CD14-positive monocyte (primary cell): Measurements from ENCODE around the gene WDR81. TPM values are rescaled to one million over a fixed set of nuclear protein-coding genes. Genes with fewer than 3 reads are reported as not detected.
A peak's percentile ranks its signal among the peaks of the same experiment; 100 is the strongest.

Experiments
- DNase-seq, 3 donors: peaks; one replicate each; pipeline ENCODE4 v3.0.0-alpha.2; 2011 to 2022
- H2AFZ ChIP-seq: 2 replicates; pipeline ENCODE4 v1.6.0; 2012; ENCODE audit warnings: mild to moderate bottlenecking, low read depth, low read length, inconsistent platforms; ENCODE audit not compliant: insufficient read depth, poor library complexity, severe bottlenecking
- H3K27ac ChIP-seq, 2 donors: 1 replicate in 1 of 2; 2 replicates in 1 of 2; pipeline ENCODE4 v1.5.1; 2012 to 2013; ENCODE audit warnings: low read length in 2 of 2, control low read depth in 1 of 2, inconsistent platforms in 1 of 2, low read depth in 1 of 2, mild to moderate bottlenecking in 1 of 2
- H3K27me3 ChIP-seq, 2 donors: one replicate each; pipeline versions ENCODE4 v1.6.0 to v1.6.1; 2011 to 2013; ENCODE audit warnings: low read length in 2 of 2; ENCODE audit not compliant: control insufficient read depth in 2 of 2, insufficient read depth in 2 of 2
- H3K36me3 ChIP-seq, 2 donors: replicated peaks in 1 of 2; 1 replicate in 1 of 2; 2 replicates in 1 of 2; pipeline versions ENCODE4 v1.5.1 to v1.6.1; 2012 to 2013; ENCODE audit warnings: low read length in 2 of 2, control low read depth in 1 of 2, inconsistent platforms in 1 of 2, mild to moderate bottlenecking in 1 of 2; ENCODE audit not compliant: insufficient read depth in 2 of 2, control insufficient read depth in 1 of 2
- H3K4me1 ChIP-seq, 2 donors: 1 replicate in 1 of 2; 2 replicates in 1 of 2; pipeline versions ENCODE4 v1.5.1 to v1.6.1; 2012 to 2013; ENCODE audit warnings: low read length in 2 of 2, control low read depth in 1 of 2, inconsistent platforms in 1 of 2, mild to moderate bottlenecking in 1 of 2, moderate library complexity in 1 of 2; ENCODE audit not compliant: insufficient read depth in 2 of 2, control insufficient read depth in 1 of 2
- H3K4me2 ChIP-seq: replicated peaks from 2 replicates; pipeline ENCODE3; 2012; ENCODE audit warnings: low read length, moderate library complexity, mild to moderate bottlenecking; ENCODE audit not compliant: poor library complexity, severe bottlenecking; ENCODE audit errors: extremely low read depth
- H3K4me3 ChIP-seq, 3 experiments: fragments of 200-600 bp in 1 of 3; sonication (generic) in 1 of 3; replicated peaks in 1 of 3; 1 replicate in 2 of 3; 2 replicates in 1 of 3; pipeline ENCODE4 v1.5.1; 2011 to 2013; ENCODE audit warnings: low read length in 3 of 3, mild to moderate bottlenecking in 3 of 3, control low read depth in 2 of 3, low read depth in 2 of 3, inconsistent platforms in 1 of 3, moderate library complexity in 1 of 3
- H3K79me2 ChIP-seq: 2 replicates; pipeline ENCODE4 v1.6.0; 2012; ENCODE audit warnings: mild to moderate bottlenecking, control low read depth, inconsistent platforms, low read length, moderate library complexity; ENCODE audit not compliant: insufficient read depth
- H3K9ac ChIP-seq: 2 replicates; pipeline ENCODE4 v1.6.0; 2017; ENCODE audit warnings: low read length, mild to moderate bottlenecking; ENCODE audit not compliant: insufficient read depth, poor library complexity, severe bottlenecking
- H3K9me3 ChIP-seq, 2 donors: replicated peaks in 1 of 2; 1 replicate in 1 of 2; 2 replicates in 1 of 2; pipeline versions ENCODE4 v1.5.1 to v1.6.1; 2012 to 2013; ENCODE audit warnings: low read length in 2 of 2, control low read depth in 1 of 2; ENCODE audit not compliant: control insufficient read depth in 1 of 2, insufficient read depth in 1 of 2
- H4K20me1 ChIP-seq: 2 replicates; pipeline ENCODE4 v1.6.0; 2012; ENCODE audit warnings: mild to moderate bottlenecking, low read length, control low read depth, moderate library complexity; ENCODE audit not compliant: insufficient read depth
- H3K27ac Mint-ChIP-seq, 7 donors: one replicate each; pipeline ENCODE4 v1.8.0; 2020; ENCODE audit warnings: mild to moderate bottlenecking in 7 of 7, mixed read lengths in 7 of 7, moderate library complexity in 6 of 7, inconsistent platforms in 2 of 7
- H3K27me3 Mint-ChIP-seq, 3 donors: one replicate each; pipeline ENCODE4 v1.8.0; 2021 to 2022; ENCODE audit warnings: low read depth in 3 of 3, mild to moderate bottlenecking in 3 of 3, mixed read lengths in 3 of 3, moderate library complexity in 3 of 3, inconsistent platforms in 1 of 3
- H3K36me3 Mint-ChIP-seq, 2 donors: one replicate each; pipeline ENCODE4 v1.8.0; 2020; ENCODE audit warnings: mixed read lengths in 2 of 2, inconsistent platforms in 1 of 2, mild to moderate bottlenecking in 1 of 2
- H3K4me1 Mint-ChIP-seq: one replicate; pipeline ENCODE4 v1.8.0; 2020; ENCODE audit warnings: mild to moderate bottlenecking, mixed read lengths
- H3K4me3 Mint-ChIP-seq, 2 donors: one replicate each; pipeline ENCODE4 v1.8.0; 2020; ENCODE audit warnings: mild to moderate bottlenecking in 2 of 2, mixed read lengths in 2 of 2, moderate library complexity in 1 of 2
- H3K9me3 Mint-ChIP-seq, 7 donors: one replicate each; pipeline ENCODE4 v1.8.0; 2020 to 2022; ENCODE audit warnings: mixed read lengths in 7 of 7, mild to moderate bottlenecking in 6 of 7, moderate library complexity in 6 of 7, inconsistent platforms in 2 of 7
- CTCF ChIP-seq: fragments of 200-600 bp; IDR thresholded peaks from one replicate; pipeline ENCODE4 v1.8.0; 2022; ENCODE audit warnings: antibody characterized with exemption, mild to moderate bottlenecking
- WGBS: methylation state at CpG from one replicate; pipeline ENCODE4 v1.1.5; 2013; ENCODE audit warnings: missing lambda C conversion rate; ENCODE audit not compliant: insufficient coverage; 5-methylcytosine and 5-hydroxymethylcytosine counted together
- intact Hi-C, 2 donors: fragments of 100-400 bp; cut with micrococcal nuclease; formaldehyde crosslinking; loops; one replicate each; pipeline versions ENCODE4 v1.15.0 to v1.15.1; 2023
- polyA plus RNA-seq, 3 donors: library from polyadenylated mRNA; depleted of rRNA in 1 of 3; unstranded in 2 of 3; stranded (reverse) in 1 of 3; fragments of 300-500 nt in 2 of 3; fragments of >200 nt in 1 of 3; fragmentation: Illumina TruSeq in 2 of 3; gene quantifications; 1 replicate in 2 of 3; 2 replicates in 1 of 3; pipeline ENCODE4 v1.2.3, GENCODE V29; 2012 to 2021

The WDR81 gene
- polyA plus RNA-seq, 3 donors: 6.2 to 45.4 (median 8.8) TPM

GRCh38 chr17:1703063-1703462 lies 21.4 kb upstream of the WDR81 start:
- intact Hi-C loops: no loop called here
- Mint-ChIP-seq H3K36me3 (peaks cover 0 to 1% of the 10 kb centered on the region in 2 donors), H3K27me3 (peaks cover 14 to 31% (median 18%) of the 10 kb centered on the region in 3 donors), H3K4me1 (no peaks in the 10 kb centered on the region), H3K4me3 (no peak overlapping the region), H3K27ac (peak overlapping the region in 1 of 7 donors; percentile 4), H3K9me3 (no peaks in the 10 kb centered on the region)
- no peaks in the 10 kb centered on the region for H3K79me2 ChIP-seq
- no peak overlapping the region for H3K4me3 ChIP-seq
- no peak for TF ChIP-seq CTCF
- H3K36me3 ChIP-seq: no peaks in the 10 kb centered on the region
- no peaks in the 10 kb centered on the region for H3K9me3 ChIP-seq
- no peak overlapping the region for H2AFZ ChIP-seq
- H3K27me3 ChIP-seq: peaks cover 0 to 10% of the 10 kb centered on the region in 2 donors
- H3K4me2 ChIP-seq: no peak overlapping the region
- H3K4me1 ChIP-seq: no peaks in the 10 kb centered on the region
- no peak overlapping the region for H3K9ac ChIP-seq
- no peaks in the 10 kb centered on the region for H4K20me1 ChIP-seq
- H3K27ac ChIP-seq: no peak overlapping the region
- no peak for DNase-seq
- 67% methylated on average over 3 of the region's 4 CpGs for WGBS

GRCh38 chr17:1705004-1705403 lies 19.5 kb upstream of the WDR81 start:
- no peak for TF ChIP-seq CTCF
- Histone ChIP-seq H2AFZ (no peak overlapping the region), H3K9ac (no peak overlapping the region), H3K36me3 (no peaks in the 10 kb centered on the region), H3K9me3 (no peaks in the 10 kb centered on the region), H3K79me2 (no peaks in the 10 kb centered on the region), H4K20me1 (no peaks in the 10 kb centered on the region), H3K27me3 (peaks cover 0 to 23% of the 10 kb centered on the region in 2 donors), H3K4me1 (peaks cover 8 to 10% of the 10 kb centered on the region in 2 donors), H3K4me2 (no peak overlapping the region), H3K27ac (no peak overlapping the region), H3K4me3 (no peak overlapping the region)
- Mint-ChIP-seq H3K27me3 (peaks cover 24 to 48% (median 30%) of the 10 kb centered on the region in 3 donors), H3K4me1 (peaks cover 5% of the 10 kb centered on the region), H3K9me3 (peaks cover 0 to 3% (median 0%) of the 10 kb centered on the region in 7 donors), H3K36me3 (peaks cover 0 to 3% of the 10 kb centered on the region in 2 donors), H3K27ac (no peak overlapping the region), H3K4me3 (no peak overlapping the region)
- intact Hi-C loops: loop anchor here in 1 of 2 donors (5.0 kb wide), 1 partner anchor 33 kb away; no protein-coding TSS in a partner anchor
- WGBS: 97% methylated on average over 7 of the region's 7 CpGs
- no peak for DNase-seq
